ENCODE measurements around the gene ELFN2.
"Not testable (repeated sequence)": the region's sequence is repeated elsewhere in the genome, so short reads cannot be mapped to it uniquely, and the experiment has no call there.

Gene ELFN2

DNA sequence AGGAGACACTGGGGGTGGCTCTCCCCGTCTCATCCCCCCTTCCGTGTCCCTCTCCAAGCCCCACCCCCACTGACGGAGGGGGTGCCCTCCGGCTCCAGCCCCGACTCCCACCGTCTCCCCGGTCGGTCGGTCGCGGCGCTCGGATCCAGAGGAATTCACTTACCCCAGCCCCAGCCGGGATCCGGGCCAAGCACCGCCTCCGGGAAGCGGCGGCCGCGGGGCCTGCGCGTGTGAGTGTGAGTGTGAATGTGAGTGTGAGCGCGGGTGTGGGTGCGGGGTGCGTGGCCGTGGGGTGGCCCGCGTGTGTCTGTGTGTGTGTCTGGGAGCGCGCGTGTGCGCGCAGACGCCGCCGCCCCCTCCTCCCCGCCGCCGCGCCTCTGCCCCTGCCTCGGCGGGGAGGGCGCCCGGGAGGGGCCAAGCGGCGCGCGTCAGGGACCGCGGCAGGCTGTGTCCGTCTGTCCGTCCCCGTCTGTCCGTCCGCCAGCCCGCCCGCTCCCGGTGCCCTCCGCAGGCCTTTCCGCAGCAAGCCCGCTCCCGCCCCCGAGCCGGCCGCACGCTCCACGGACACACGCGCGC, at the start of gene ELFN2:
ELFN2 (minus strand) TSS at position 345 of the 576 bp plus-strand sequence. CDS start 51,945 bp downstream, outside the sequence.
- no peak for DNase-seq (ENCODE audit: low read depth in 2 of 2)

- DNase-seq (ENCODE audit: low read depth in 2 of 2): no peak
These were observed 49.4 kb upstream of the ELFN2 start for GRCh38 chr22:37476389-37477329.

DNA sequence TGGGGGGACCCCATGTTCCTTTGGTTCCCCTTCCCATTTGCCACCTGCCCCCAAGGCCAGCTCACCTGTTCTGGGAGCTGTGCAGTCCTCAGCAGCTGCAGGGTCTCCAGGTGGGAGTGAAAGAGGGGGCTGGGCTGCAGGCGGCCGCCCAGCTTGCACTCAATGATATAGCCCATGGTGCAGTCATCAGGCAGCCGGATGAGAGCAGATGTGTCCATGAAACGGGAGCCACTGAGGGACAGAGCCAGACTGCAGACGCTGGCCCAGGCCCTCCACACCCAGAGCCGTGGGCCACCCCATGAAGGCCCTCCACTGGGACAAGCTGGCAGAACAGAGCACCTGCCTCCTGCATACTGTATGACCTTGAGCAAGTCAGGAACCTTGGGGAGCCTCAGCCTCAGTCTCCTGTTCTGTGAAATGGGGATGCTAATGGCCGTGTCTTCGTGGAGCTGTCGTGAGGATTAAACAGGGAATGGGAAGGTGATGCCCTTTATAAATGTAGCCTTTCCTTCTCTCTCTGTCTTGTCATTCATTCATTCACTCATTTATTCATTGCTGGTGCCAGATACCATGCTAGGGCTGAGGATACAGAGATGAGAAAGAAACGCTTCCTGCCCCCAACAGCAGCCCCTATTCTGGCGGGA, 47.3 kb upstream of the ELFN2 start:
- no peak for DNase-seq (ENCODE audit: low read depth in 2 of 2)

DNA sequence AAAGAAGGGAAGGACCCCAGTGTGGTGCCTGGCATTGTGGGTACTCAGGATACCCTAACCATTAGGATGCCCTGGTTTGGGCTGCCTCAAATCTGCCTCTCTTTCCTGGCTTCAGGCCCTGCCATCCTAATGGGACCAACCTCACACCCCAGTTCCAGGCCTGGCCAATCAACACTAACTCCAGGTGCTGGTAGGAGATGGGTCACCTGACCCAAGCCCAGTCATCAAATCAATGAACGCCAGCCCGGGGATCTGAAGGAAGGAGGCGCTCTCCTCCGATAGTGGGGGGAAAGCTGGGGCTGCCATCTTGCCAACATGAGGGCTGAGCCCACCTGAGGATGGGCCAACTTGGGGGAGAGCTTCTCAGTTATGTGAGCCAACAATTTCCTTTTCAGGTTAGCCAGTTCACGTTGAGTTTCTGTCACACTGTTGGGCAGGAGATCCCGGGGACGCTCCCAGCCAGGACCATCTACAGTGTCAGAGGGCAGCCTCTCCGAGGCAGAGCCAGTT, 46.2 kb upstream of the ELFN2 start:
- DNase-seq (ENCODE audit: low read depth in 2 of 2): no peak

DNA sequence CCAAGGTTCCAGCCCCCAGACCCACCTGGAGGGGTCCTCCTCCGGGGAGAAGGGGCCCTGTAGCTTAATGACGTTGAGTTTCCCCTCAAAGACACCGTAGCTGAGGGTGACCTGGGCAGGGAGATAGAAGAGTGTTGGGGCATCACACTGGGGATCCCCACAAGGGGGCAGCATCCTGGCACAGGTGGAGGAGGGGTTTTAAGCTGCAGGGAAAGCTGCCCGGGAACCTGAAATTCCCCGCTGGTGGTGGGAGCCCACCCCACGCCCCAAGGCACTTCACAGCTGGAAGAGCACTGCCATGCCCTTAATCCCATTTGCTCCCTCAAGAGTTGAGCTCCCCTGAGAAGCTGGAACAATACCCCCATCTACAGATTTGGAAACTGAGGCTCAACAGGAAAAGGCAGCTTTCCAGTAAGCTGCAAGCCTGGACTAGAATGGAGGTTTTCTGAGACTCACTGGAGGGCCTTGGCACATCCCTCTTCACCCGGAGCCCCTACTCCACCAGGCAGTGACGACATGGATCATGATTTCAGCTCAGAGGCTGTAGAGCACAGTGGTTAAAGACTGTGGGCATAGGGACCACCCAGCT, 45.2 kb upstream of the ELFN2 start:
- no peak for DNase-seq (ENCODE audit: low read depth in 2 of 2)

DNA sequence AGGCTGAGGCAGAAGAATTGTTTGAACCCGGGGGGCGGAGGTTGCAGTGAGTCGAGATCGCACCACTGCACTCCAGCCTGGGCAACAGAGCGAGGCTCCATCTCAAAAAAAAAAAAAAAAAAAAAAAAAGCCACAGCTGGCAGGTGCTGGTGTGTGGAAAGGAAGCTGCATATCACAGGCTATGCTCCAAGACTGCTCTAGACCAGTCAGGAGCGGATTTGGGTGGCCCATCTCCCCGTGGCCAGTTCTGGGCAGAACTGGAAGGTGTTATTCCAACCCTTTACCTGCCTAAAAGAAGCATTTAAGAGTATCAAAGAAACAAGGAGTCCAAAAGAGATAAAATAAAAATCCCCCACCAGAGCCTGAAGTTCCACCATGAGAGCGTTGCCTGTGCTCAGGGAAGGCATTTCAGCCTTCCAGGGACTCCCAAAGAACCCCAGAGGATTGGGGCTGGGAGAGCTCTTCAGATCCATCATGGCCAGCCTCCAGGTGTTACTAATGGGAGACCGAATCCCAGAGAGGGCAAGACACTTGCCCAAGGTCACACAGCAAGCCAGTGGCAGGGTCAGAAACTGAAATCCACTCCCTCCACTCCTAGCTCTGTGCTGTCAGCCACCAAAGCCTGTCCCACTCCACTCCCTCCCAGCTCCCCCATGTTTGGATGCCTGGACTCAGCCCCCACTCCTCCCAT, 44.6 kb upstream of the ELFN2 start:
- DNase-seq (ENCODE audit: low read depth in 2 of 2): no peak

DNA sequence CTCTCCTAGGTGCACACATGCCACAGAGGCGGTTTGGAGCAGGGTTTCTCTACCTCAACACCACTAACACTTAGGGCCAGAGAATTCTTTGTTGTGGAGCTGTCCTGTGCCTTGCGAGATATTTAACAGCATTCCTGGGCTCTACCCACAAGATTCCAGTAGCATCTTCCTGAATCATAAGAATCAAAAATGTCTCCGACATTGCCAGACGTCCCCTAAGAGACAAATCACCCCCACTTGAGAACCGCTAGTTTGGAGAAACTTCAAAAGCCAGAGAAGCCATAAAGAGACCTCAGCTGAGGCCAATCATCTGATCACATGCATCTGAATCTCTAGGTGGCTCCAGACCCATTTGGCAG, 42.8 kb upstream of the ELFN2 start:
- DNase-seq (ENCODE audit: low read depth in 2 of 2): no peak

DNA sequence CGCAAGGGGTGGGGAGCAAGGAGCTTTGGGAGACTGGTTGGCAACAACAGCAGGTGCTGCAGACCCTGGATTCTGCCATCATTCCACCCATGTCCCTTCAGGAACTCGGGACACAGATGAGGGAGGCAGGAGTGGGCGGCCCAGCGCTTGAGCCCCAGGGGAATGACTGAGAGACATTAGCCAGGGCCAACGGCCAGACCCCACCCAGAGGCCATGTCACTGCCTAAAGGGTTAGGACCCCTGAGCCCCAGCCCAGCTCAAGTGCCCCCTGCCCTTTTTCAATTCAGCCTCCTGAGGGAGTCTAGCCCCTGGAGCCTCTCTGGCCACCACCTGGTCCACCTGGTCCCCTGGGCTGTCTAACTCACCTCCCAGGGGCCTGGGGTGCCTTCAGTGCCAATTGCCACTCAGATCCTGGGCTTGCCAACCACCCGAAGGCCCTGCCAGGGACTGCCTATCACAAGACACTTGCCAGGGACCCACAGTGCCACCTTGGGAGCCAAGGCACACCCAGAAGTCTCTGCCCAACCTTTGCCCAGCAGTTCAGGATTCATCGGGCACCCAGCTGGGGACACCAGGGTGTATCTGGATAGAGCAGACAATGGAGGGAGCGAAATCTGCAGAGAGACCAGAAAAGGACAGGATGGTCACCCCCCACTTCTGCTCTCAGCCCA, 42.3 kb upstream of the ELFN2 start:
- DNase-seq (ENCODE audit: low read depth in 2 of 2): no peak

DNA sequence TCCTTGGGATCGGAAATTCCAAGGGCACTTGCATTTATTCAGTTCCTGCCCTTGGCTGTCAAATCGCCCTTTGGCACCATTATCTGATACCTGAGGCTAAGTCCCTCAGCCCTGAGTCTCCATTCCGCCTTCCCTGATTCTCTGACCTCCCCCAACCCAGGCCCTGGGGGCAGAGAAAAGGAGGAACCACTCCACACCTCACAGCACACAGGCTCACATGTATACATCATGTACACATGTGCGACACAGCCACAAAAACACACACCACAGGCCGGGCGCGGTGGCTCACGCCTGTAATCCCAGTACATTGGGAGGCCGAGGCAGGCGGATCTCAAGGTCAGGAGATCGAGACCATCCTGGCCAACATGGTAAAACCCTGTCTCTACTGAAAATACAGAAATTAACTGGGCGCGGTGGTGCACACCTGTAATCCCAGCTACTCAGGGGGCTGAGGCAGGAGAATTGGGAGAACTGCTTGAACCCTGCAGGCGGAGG, 41.0 kb upstream of the ELFN2 start:
- not testable (repeated sequence) for DNase-seq (ENCODE audit: low read depth in 2 of 2)

DNA sequence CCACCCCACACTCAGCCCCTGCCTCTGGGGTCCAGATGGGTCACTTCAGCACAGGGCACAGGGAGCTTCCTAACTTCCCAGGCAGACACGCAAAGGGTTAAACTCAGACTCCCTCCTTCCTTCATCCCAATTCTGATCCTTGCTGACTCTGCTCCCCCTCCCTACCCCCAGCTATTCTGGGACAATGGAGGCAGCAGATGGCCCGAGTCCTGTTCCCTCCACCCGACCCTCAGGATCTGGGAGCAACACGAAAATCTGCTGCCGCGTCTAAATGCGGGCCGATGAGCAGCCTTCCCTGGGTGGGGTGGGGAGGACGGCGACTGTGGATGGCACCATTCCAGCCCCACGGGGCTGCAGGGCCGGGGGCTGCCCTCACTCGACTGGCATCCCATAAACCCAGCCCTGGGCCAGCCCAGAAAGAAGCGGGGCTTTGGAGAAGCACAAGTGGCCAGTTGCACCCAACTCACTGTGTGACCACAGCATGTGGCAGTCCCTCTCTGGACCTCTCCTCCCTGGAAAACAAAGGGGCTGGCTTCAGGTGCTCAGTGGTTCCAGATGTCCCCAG, 40.2 kb upstream of the ELFN2 start:
- DNase-seq (ENCODE audit: low read depth in 2 of 2): no peak

- no peak for DNase-seq (ENCODE audit: low read depth in 2 of 2)
These were observed 36.9 kb upstream of the ELFN2 start for GRCh38 chr22:37464181-37464580.

GRCh38 chr22:37462983-37463382, 35.7 kb upstream of the ELFN2 start:
- no peak for DNase-seq (ENCODE audit: low read depth in 2 of 2)

GRCh38 chr22:37462436-37462835, 35.2 kb upstream of the ELFN2 start:
- no peak for DNase-seq (ENCODE audit: low read depth in 2 of 2)

- DNase-seq (ENCODE audit: low read depth in 2 of 2): no peak
These were observed 34.7 kb upstream of the ELFN2 start for GRCh38 chr22:37461961-37462360.

GRCh38 chr22:37460684-37461083, 33.4 kb upstream of the ELFN2 start:
- no peak for DNase-seq (ENCODE audit: low read depth in 2 of 2)

DNA sequence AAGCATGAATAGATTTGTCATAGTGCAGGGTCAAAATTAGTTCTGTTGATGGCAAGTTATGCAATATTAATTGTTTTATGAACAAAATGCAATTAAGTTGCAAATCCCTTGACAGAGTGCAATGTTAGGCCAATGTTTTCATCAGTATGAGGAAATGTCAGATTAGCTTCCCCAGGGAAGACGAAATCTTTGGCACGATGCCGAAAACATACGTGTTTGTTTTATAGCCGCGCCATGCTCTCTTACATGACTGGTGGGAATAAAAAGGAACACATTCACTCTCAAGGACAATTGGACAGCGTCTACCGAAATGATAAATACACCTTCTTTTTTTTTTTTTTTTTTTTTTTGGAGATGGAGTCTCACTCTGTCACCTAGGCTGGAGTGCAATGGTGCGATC, 31.9 kb upstream of the ELFN2 start:
- no peak for DNase-seq (ENCODE audit: low read depth in 2 of 2)

DNA sequence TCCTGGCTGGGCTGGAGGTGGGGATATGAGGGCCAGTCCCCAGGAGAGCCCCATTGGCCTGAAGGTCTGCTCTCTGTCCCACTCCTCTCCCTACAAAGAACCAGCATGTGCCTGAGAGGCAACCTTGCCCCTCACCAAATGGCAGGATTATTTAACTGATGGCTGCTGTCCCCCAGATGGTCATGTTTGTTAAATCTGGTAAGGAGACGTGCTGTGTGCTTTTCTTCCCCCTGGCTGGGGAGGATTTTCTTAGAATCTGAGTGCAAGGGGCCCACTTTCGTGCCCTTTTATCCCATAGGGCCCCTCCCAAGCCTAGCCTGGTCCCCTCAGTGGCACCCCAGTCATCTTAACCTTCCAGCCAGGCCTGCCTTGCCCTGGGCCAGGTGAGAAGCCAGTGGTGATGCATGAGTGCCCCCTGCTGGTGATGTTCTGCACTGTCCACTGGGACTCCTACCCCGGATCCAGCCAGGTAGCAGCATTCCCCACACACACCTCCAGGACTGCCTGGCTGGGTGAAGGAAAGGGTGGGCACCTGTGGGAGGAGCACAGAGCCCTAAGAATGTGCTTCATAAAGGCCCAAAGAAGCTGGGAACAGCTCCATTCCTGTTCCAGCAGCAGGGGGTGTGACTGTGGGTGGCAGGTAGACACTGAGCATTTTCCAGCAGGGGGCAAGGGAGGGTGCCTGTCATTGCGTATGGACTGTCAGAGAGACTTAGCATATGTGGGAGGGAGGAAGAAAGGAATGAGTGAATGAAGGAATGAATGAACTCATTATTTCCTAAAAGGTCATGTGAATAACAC, 30.0 kb upstream of the ELFN2 start:
- no peak for DNase-seq (ENCODE audit: low read depth in 2 of 2)

DNA sequence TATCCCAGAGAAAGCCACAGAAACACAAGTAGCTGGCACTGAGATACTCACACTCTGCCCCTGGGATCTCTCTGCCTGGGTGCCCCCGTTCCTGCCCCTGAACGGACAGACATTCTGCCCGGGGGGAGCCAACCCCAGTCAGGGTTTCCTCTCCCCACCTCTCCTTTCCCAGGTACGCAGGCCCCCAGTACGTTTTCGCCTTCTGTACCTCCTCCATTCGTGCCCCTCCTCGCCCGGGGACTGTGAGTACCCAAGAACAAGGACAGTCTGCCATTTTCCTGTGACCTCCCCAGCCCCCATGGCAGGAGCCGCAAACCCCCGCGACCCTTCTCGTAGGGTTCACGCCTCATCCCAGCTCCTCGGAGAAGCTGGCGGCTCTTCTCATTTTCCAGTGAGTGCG, 29.1 kb upstream of the ELFN2 start:
- no peak for DNase-seq (ENCODE audit: low read depth in 2 of 2)

DNA sequence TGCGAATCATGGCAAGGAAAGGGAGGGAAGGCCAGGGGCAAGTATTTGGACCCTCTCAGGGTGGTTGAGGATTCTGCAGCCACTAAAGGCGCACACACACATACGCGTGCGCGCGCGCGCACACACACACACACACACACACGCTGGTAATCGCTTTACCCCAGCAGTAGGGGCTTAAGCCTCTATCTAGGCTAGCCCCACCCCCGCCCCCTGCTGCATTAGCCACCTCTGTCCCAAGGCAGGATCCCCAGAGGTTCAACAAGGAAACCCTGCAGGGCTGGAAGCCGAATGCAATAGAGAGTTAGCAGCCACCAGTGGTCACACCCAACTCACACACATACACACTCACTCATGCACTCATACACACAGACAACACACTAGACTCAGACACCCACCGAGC, 28.6 kb upstream of the ELFN2 start:
- DNase-seq (ENCODE audit: low read depth in 2 of 2): no peak

Measured in fibroblast of skin of left biceps (primary cell).